Caco-2 (cell line): ENCODE data around the gene ACER3. TPM values are rescaled to one million over a fixed set of nuclear protein-coding genes. Genes with fewer than 3 reads are reported as not detected.

Experiments
- BruUV-seq: library from RNA; stranded (reverse); fragments of 400-500 nt; replicated peaks from 2 replicates; lab custom pipeline; 2021; lab: Mats Ljungman, UMichigan
- CTCF ChIA-PET: fragments of 300-600 bp; sonication (Branson Sonifier 250); formaldehyde crosslinking; loops from one replicate; lab custom pipeline; 2022; ENCODE audit warnings: antibody characterized with exemption; lab: Charles Lee
- POLR2A ChIA-PET: fragments of 300-600 bp; sonication (Branson Sonifier 250); formaldehyde crosslinking; loops from one replicate; lab custom pipeline; 2022; ENCODE audit warnings: antibody characterized with exemption; lab: Charles Lee
- DNase-seq, 2 experiments: peaks; one replicate each; pipeline versions ENCODE4 v3.0.0 to v3.0.0-alpha.2; 2020 to 2022
- H3K27me3 ChIP-seq: replicated peaks from 2 replicates; pipeline ENCODE4 v1.6.0; 2011; ENCODE audit warnings: low read length; ENCODE audit not compliant: control insufficient read depth, insufficient read depth
- H3K36me3 ChIP-seq: 2 replicates; pipeline ENCODE4 v1.5.1; 2011; ENCODE audit warnings: low read length; ENCODE audit not compliant: control insufficient read depth, insufficient read depth
- H3K4me1 ChIP-seq: fragments of 250-450 bp; sonication (Bioruptor Pico); 2 replicates; pipeline ENCODE4 v1.5.1; 2020; ENCODE audit warnings: mild to moderate bottlenecking
- H3K4me3 ChIP-seq: 2 replicates; pipeline ENCODE4 v1.5.1; 2011; ENCODE audit warnings: low read depth, mild to moderate bottlenecking, control low read depth, low read length
- H3K9me3 ChIP-seq: fragments of 250-450 bp; sonication (Bioruptor Pico); 2 replicates; pipeline ENCODE4 v1.5.1; 2020; ENCODE audit warnings: mild to moderate bottlenecking, moderate library complexity
- H3K27ac Mint-ChIP-seq: one replicate; pipeline ENCODE4 v1.8.0; 2022; ENCODE audit warnings: mixed read lengths; ENCODE audit not compliant: unreplicated experiment
- H3K27me3 Mint-ChIP-seq: one replicate; pipeline ENCODE4 v1.8.0; 2022; ENCODE audit warnings: mixed read lengths; ENCODE audit not compliant: insufficient read depth, unreplicated experiment
- H3K36me3 Mint-ChIP-seq: one replicate; pipeline ENCODE4 v1.8.0; 2022; ENCODE audit warnings: mild to moderate bottlenecking, mixed read lengths; ENCODE audit not compliant: insufficient read depth, unreplicated experiment
- H3K4me1 Mint-ChIP-seq: one replicate; pipeline ENCODE4 v1.8.0; 2022; ENCODE audit warnings: low read depth, mixed read lengths; ENCODE audit not compliant: unreplicated experiment
- H3K4me3 Mint-ChIP-seq: one replicate; pipeline ENCODE4 v1.8.0; 2022; ENCODE audit warnings: mild to moderate bottlenecking, moderate library complexity, mixed read lengths; ENCODE audit not compliant: unreplicated experiment
- H3K9me3 Mint-ChIP-seq: one replicate; pipeline ENCODE4 v1.8.0; 2022; ENCODE audit warnings: mixed read lengths; ENCODE audit not compliant: unreplicated experiment
- intact Hi-C: fragments of 100-400 bp; cut with micrococcal nuclease; formaldehyde crosslinking; loops from one replicate; pipeline ENCODE4 v1.10.0; 2022; ENCODE audit not compliant: unreplicated experiment
- total RNA-seq: library from RNA; stranded (reverse); gene quantifications from 2 replicates; pipeline ENCODE4 v1.2.3, GENCODE V29; 2022
- TF ChIP-seq, protein P1 (sequence below), 2 experiments: fragments of 200-600 bp in 1 of 2; IDR thresholded peaks; 1 replicate in 1 of 2; 2 replicates in 1 of 2; pipeline versions ENCODE4 v1.5.1 to v1.8.0; 2011 to 2022; ENCODE audit warnings: antibody characterized with exemption in 1 of 2, control low read depth in 1 of 2, inconsistent platforms in 1 of 2, low read depth in 1 of 2, low read length in 1 of 2, mild to moderate bottlenecking in 1 of 2, moderate library complexity in 1 of 2; ENCODE audit not compliant: insufficient read depth in 1 of 2, severe bottlenecking in 1 of 2, unreplicated experiment in 1 of 2

Gene ACER3
- total RNA-seq, 1 experiment from 2014 or later, result 37.5 TPM

GRCh38 chr11:76972051-76972450, 111.3 kb downstream of the ACER3 start:
- H3K4me1 Mint-ChIP-seq, result no peaks in the 10 kb centered on the region
- H3K4me1 ChIP-seq, result no peaks in the 10 kb centered on the region
- no peaks in the 10 kb centered on the region for H3K9me3 ChIP-seq
- intact Hi-C loops, result no loop called here
- BruUV-seq, result no TSS peak
- TF ChIP-seq, protein P1, sequence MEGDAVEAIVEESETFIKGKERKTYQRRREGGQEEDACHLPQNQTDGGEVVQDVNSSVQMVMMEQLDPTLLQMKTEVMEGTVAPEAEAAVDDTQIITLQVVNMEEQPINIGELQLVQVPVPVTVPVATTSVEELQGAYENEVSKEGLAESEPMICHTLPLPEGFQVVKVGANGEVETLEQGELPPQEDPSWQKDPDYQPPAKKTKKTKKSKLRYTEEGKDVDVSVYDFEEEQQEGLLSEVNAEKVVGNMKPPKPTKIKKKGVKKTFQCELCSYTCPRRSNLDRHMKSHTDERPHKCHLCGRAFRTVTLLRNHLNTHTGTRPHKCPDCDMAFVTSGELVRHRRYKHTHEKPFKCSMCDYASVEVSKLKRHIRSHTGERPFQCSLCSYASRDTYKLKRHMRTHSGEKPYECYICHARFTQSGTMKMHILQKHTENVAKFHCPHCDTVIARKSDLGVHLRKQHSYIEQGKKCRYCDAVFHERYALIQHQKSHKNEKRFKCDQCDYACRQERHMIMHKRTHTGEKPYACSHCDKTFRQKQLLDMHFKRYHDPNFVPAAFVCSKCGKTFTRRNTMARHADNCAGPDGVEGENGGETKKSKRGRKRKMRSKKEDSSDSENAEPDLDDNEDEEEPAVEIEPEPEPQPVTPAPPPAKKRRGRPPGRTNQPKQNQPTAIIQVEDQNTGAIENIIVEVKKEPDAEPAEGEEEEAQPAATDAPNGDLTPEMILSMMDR (IDR thresholded peaks at IDR 0.05; ENCODE audit: insufficient read depth in 1 of 2, low read depth in 1 of 2, low read length in 1 of 2, severe bottlenecking in 1 of 2, unreplicated experiment in 1 of 2), result no peak
- no peaks in the 10 kb centered on the region; the same call in 1 of the 2 replicates for H3K36me3 ChIP-seq
- CTCF ChIA-PET, result no interaction called here
- H3K4me3 Mint-ChIP-seq, result no peak overlapping the region
- H3K27me3 Mint-ChIP-seq, result no peaks in the 10 kb centered on the region
- no peaks in the 10 kb centered on the region for H3K36me3 Mint-ChIP-seq
- H3K9me3 Mint-ChIP-seq, result peaks cover 2% of the 10 kb centered on the region
- H3K27ac Mint-ChIP-seq, result no peak overlapping the region
- POLR2A ChIA-PET, result no interaction called here
- H3K4me3 ChIP-seq, result no peak overlapping the region
- no peak for DNase-seq
- H3K27me3 ChIP-seq, result no peaks in the 10 kb centered on the region

DNA sequence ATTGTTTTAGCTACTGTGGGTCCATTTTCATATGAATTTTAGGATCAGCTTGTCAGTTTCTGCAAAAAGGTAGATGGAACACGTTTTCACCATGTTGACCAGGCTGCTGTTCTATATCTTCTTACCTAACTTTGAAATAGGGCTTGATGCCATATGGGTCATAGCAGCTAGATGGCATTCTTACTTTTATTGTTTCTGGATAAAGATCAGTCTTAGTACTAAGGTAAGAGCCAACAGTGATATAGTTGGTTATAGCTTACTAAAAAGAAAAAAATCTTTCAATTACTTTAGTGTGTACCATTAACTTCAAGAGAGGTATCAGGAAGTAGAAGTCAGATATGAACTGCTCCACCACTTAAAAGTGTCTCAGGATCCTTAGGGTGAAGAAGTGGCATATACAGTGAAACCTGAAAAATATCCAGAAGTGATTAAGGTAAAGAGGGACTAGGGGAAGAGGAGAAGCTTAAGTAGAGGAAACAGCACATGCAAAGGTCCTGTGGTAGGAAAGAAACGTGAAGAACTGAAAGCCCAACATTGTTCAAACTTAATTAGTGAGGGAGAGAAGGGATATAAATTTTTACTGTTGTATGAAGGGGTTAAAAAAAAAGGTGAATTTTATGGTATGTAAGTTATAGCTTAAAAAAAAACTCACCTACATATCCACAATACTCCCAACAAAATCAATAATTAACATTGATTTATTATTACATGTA, 113.6 kb downstream of the ACER3 start:
- BruUV-seq, result no TSS peak
- DNase-seq, result no peak
- CTCF ChIA-PET, result no interaction called here

DNA sequence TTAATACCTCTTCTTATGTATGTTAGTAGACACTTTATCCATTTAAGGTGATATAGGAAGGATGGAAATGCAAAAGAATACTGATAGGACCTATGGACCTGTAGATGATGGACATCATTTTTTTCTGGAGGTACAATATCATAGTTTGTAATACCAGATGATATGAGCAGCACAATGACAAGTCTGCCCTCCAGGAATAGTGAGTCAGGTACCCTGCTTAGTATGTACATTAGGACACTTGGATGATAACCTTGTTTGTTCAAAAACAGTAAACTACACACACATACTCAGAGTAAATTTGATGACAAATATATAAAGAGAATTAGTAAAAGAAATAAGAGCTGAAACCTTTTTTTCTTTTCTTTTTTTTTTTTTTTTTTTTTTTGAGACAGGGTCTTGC, 114.8 kb downstream of the ACER3 start:
- H3K4me3 ChIP-seq, result no peak overlapping the region
- no peak for DNase-seq
- Mint-ChIP-seq H3K4me1 (no peaks in the 10 kb centered on the region), H3K4me3 (no peak overlapping the region), H3K27ac (no peak overlapping the region), H3K36me3 (peaks cover 9% of the 10 kb centered on the region), H3K9me3 (no peaks in the 10 kb centered on the region), H3K27me3 (no peaks in the 10 kb centered on the region)
- H3K9me3 ChIP-seq, result peaks cover 6% of the 10 kb centered on the region; the same call in 1 of the 2 replicates
- TF ChIP-seq, protein P1 (IDR thresholded peaks at IDR 0.05; ENCODE audit: insufficient read depth in 1 of 2, low read depth in 1 of 2, low read length in 1 of 2, severe bottlenecking in 1 of 2, unreplicated experiment in 1 of 2), result no peak
- H3K27me3 ChIP-seq, result no peaks in the 10 kb centered on the region
- POLR2A ChIA-PET, result no interaction called here
- no TSS peak for BruUV-seq
- H3K36me3 ChIP-seq, result peaks cover 1% of the 10 kb centered on the region
- no peaks in the 10 kb centered on the region for H3K4me1 ChIP-seq
- CTCF ChIA-PET, result interaction anchor here (1.4 kb wide), 1 partner anchor 56 kb away, joined by 7 read pairs; no protein-coding TSS in a partner anchor
- intact Hi-C loops, result no loop called here

More for the DNA sequence above, 113.6 kb downstream of the ACER3 start:
- H3K4me1 ChIP-seq, result no peaks in the 10 kb centered on the region
- H3K27me3 ChIP-seq, result no peaks in the 10 kb centered on the region
- no peaks in the 10 kb centered on the region for H3K27me3 Mint-ChIP-seq
- no peak overlapping the region for H3K4me3 Mint-ChIP-seq
- H3K9me3 ChIP-seq, result peaks cover 6% of the 10 kb centered on the region; the same call in 1 of the 2 replicates
- H3K9me3 Mint-ChIP-seq, result no peaks in the 10 kb centered on the region
- no peak overlapping the region for H3K27ac Mint-ChIP-seq
- intact Hi-C loops, result no loop called here
- H3K36me3 ChIP-seq, result peaks cover 1% of the 10 kb centered on the region
- TF ChIP-seq, protein P1 (IDR thresholded peaks at IDR 0.05; ENCODE audit: insufficient read depth in 1 of 2, low read depth in 1 of 2, low read length in 1 of 2, severe bottlenecking in 1 of 2, unreplicated experiment in 1 of 2), result no peak
- POLR2A ChIA-PET, result no interaction called here
- H3K4me1 Mint-ChIP-seq, result no peaks in the 10 kb centered on the region
- no peak overlapping the region for H3K4me3 ChIP-seq
- peaks cover 9% of the 10 kb centered on the region for H3K36me3 Mint-ChIP-seq
